ENCODE results near the gene KLHL1. TPM values are rescaled to one million over a fixed set of nuclear protein-coding genes. Genes with fewer than 3 reads are reported as not detected.

KLHL1 gene
- total and polyA plus RNA-seq, 2 of the 13 experiments (the other 11 are each of a cell fraction or from before 2014, with no cell fraction given) = 0.01 TPM; not detected in 1

- intact Hi-C loops (cut with micrococcal nuclease; ENCODE audit: unreplicated experiment) = no loop called here
- Histone ChIP-seq H3K36me3 (replicated peaks in 1 of 2; ENCODE audit: control insufficient read depth in 1 of 2, insufficient read depth in 2 of 2, low read length in 2 of 2) (no peaks in the 10 kb centered on the region), H2AFZ (ENCODE audit: low read length) (no peak overlapping the region), H3K4me1 (ENCODE audit: insufficient read depth, low read length) (no peaks in the 10 kb centered on the region), H3K9ac (ENCODE audit: insufficient read depth, low read depth, low read length) (no peak overlapping the region), H3K27ac (ENCODE audit: extremely low read length, insufficient read depth, low read length) (no peak overlapping the region), H4K20me1 (ENCODE audit: insufficient read depth, low read length) (no peaks in the 10 kb centered on the region), H3K27me3 (ENCODE audit: control insufficient read depth in 1 of 2, insufficient read depth in 2 of 2, low read length in 2 of 2) (no peaks in the 10 kb centered on the region), H3K79me2 (ENCODE audit: insufficient read depth, low read length) (no peaks in the 10 kb centered on the region), H3K4me3 (replicated peaks in 1 of 3; ENCODE audit: insufficient read depth in 1 of 3, low read depth in 2 of 3, low read length in 3 of 3) (no peak overlapping the region), H3K4me2 (ENCODE audit: low read depth, low read length) (no peak overlapping the region), H3K9me3 (ENCODE audit: low read length) (no peaks in the 10 kb centered on the region)
- in situ Hi-C loops (cut with HindIII; ENCODE audit: extremely low pct_ligation_motif_present, low pct_unique_long_range_greater_than_20kb) = no loop called here
- 0% methylated on average over 3 of the region's 3 CpGs for WGBS (ENCODE audit: low lambda C conversion rate)
- ChIA-PET POLR2A (no interaction called here), CTCF (ENCODE audit: low intra/inter-chr PET ratio, low total read pairs) (no interaction called here)
- BruUV-seq (replicated peaks) = no TSS peak
- no peak for TF ChIP-seq KDM4B (CRISPR knock-in tag; IDR thresholded peaks at IDR 0.05)
- no peak for TF ChIP-seq HHEX (CRISPR knock-in tag; IDR thresholded peaks at IDR 0.05)
- TF ChIP-seq ZBTB34 (CRISPR knock-in tag; IDR thresholded peaks at IDR 0.05) = no peak
- no peak for TF ChIP-seq ZSCAN20 (CRISPR knock-in tag; IDR thresholded peaks at IDR 0.05; ENCODE audit: borderline replicate concordance)
- TF ChIP-seq MTA3 (CRISPR knock-in tag; IDR thresholded peaks at IDR 0.05) = no peak
- TF ChIP-seq ZNF160 (CRISPR knock-in tag; IDR thresholded peaks at IDR 0.05) = no peak
- no peak for TF ChIP-seq TRIM24 (CRISPR knock-in tag; IDR thresholded peaks at IDR 0.05)
- no peak for TF ChIP-seq ZNF280B (CRISPR knock-in tag; IDR thresholded peaks at IDR 0.05; ENCODE audit: borderline replicate concordance)
- no peak for TF ChIP-seq ZFP36L2 (CRISPR knock-in tag; IDR thresholded peaks at IDR 0.05)
- TF ChIP-seq CENPBD1 (CRISPR knock-in tag; IDR thresholded peaks at IDR 0.05; ENCODE audit: borderline replicate concordance, low read depth) = no peak
- TF ChIP-seq SP5 (CRISPR knock-in tag; IDR thresholded peaks at IDR 0.05; ENCODE audit: borderline replicate concordance, low read depth) = no peak
- ATAC-seq (no peak), DNase-seq (ENCODE audit: low spot score) (no peak), FAIRE-seq (no peak)
Observed at GRCh38 chr13:69690999-69691398, 417.3 kb downstream of the KLHL1 start.
